ENCODE measurements around the gene ZNF234.

GRCh38 chr19:44176590-44176989, 35.2 kb downstream of the ZNF234 start:
- no peak for TF ChIP-seq EZH2 (optimal IDR thresholded peaks at IDR 0.05; ENCODE audit: low read depth, low read length)
- TF ChIP-seq, protein P1, sequence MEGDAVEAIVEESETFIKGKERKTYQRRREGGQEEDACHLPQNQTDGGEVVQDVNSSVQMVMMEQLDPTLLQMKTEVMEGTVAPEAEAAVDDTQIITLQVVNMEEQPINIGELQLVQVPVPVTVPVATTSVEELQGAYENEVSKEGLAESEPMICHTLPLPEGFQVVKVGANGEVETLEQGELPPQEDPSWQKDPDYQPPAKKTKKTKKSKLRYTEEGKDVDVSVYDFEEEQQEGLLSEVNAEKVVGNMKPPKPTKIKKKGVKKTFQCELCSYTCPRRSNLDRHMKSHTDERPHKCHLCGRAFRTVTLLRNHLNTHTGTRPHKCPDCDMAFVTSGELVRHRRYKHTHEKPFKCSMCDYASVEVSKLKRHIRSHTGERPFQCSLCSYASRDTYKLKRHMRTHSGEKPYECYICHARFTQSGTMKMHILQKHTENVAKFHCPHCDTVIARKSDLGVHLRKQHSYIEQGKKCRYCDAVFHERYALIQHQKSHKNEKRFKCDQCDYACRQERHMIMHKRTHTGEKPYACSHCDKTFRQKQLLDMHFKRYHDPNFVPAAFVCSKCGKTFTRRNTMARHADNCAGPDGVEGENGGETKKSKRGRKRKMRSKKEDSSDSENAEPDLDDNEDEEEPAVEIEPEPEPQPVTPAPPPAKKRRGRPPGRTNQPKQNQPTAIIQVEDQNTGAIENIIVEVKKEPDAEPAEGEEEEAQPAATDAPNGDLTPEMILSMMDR (IDR thresholded peaks at IDR 0.05; ENCODE audit: low read length), result no peak

Data from MM.1S (cell line).